HG03095 (cell line): ENCODE data around the gene RAI1.
A peak's percentile ranks its signal among the peaks of the same experiment; 100 is the strongest.
"Not testable (repeated sequence)": the region's sequence is repeated elsewhere in the genome, so short reads cannot be mapped to it uniquely, and the experiment has no call there.

Experiments used
- ATAC-seq: cut with Tn5 transposase; IDR thresholded peaks from one replicate; pipeline ENCODE4 v1.9.1; 2021; ENCODE audit warnings: moderate library complexity; ENCODE audit not compliant: unreplicated experiment

Gene RAI1

DNA sequence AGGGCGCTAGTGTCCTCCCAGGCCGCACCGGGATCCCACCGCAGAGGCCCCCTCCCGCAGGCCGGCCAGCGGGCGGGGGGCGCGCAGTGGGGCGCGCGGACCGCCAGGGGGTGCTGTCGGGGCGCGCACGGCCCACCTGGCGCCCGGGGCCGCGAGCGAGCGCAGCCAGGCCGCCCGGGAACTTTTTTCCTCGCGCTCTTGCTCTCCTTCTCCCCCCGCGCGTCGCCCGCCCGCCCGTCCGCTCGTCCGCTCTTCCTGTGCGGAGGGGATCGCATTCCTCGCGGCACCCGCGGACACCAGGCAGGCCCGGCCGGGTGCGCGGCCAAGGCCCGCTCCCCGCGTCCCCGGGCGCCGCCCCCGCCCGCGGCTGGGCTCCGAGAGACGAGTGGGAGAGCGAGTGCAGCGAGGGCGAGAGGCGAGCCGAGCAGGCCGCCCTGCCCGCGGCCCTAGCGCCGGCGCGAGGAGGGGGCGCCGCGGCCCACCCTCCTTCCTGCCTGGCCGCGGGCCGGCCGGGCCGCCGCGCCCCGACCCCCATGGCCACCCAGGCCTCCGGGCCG is at the start of gene RAI1:
Gene RAI1, plus strand, starts transcription at position 272 of the 557 bp plus-strand sequence. CDS start 111,491 bp downstream, outside the sequence.
- ATAC-seq: peak; percentile 41

DNA sequence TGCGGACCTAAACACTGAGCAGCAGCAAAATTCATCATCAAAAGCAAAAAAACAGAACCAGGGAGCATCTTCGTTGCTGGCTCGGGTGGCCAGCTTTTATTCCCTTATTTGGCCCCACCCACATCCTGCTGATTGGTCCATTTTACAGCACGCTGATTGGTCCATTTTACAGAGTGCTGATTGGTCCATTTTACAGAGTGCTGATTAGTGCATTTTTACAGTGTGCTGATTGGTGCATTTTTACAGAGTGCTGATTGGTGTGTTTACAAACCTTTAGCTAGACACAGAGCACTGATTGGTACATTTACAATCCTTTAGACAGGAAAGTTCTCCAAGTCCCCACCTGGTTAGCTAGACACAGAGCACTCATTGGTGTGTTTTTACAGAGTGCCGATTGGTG is 48.6 kb upstream of the RAI1 start:
- ATAC-seq: not testable (repeated sequence)

DNA sequence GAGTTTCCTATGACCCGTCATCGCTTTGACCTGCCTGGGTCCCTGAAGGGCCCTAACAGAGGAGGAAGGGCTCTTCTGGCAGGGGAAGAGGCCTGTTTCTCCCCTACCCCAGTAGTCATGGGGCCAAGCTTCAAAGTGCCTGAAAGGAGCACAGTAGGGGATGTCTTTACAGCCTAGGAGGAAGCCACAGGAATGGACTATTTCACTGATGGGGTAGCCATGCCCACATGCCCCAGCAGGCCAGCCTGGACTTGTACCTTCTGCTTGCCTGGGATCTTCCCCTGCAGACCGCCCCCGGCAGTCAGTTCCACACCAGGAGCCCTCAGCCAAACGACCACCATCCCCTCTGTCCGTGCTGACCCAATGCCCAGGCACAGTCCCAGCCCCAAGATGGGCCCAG is 47.9 kb upstream of the RAI1 start:
- no peak for ATAC-seq

DNA sequence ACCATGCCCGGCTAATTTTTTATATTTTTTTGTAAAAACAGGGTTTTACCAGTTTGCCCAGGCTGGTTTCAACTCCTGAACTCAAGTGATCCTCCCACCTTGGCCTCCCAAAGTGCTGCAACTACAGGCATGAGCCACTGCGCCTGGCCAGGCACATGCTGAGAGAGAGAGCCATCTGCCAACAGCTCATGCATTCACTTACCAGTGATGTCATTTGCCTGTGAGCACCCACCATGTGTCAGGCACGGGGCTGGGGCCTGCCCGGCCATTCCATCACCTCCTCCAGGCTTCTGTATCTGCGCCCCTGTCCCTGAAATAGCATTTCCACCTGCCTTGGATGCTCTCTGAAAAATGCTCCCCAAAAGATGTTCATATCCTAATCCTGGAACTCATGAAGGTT is 46.1 kb upstream of the RAI1 start:
- no peak for ATAC-seq

GRCh38 chr17:17635537-17636271 is 45.6 kb upstream of the RAI1 start:
- not testable (repeated sequence) for ATAC-seq

GRCh38 chr17:17636272-17636885 is 44.9 kb upstream of the RAI1 start:
- ATAC-seq: no peak

DNA sequence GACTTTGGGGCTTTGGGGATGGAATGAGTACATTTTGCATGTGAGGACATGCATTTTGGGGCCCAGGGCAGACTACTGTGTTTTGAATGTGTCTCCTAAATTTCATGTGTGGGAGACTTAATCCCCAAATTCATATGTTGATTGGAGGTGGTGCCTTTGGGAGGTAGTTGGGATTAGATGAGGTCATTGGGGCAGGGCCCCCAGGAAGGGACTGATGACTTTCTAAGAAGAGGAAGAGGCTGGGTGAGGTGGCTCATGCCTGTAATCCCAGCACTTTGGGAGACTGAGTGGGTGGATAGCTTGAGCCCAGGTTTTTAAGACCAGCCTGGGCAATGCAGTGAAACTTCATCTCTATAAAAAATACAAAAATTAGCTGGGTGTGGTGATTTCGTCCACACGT is 42.8 kb upstream of the RAI1 start:
- ATAC-seq: no peak

- not testable (repeated sequence) for ATAC-seq
Measured at GRCh38 chr17:17639661-17640270, 41.5 kb upstream of the RAI1 start.

GRCh38 chr17:17641621-17642409 is 39.4 kb upstream of the RAI1 start:
- ATAC-seq: no peak

DNA sequence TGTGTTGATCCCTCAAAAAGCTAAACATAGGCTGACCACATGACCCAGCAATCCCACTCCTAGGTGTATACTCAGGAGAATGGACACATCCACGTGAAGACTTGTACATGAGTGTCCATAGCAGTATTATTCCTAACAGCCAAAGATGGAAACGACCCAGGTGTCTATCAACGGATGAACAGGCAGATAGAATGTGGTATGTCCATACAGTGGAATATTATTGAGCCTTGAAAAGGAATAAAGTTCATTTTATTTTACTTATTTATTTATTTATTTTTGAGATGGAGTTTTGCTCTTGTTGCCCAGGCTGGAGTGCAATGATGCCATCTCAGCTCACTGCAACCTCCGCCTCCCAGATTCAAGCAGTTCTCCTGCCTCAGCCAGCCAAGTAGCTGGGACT is 36.1 kb upstream of the RAI1 start:
- ATAC-seq: not testable (repeated sequence)

- ATAC-seq: no peak
Measured at GRCh38 chr17:17645961-17646360, 35.3 kb upstream of the RAI1 start.

- no peak for ATAC-seq
Measured at GRCh38 chr17:17647524-17648178, 33.6 kb upstream of the RAI1 start.

GRCh38 chr17:17648762-17649161 is 32.5 kb upstream of the RAI1 start:
- no peak for ATAC-seq

DNA sequence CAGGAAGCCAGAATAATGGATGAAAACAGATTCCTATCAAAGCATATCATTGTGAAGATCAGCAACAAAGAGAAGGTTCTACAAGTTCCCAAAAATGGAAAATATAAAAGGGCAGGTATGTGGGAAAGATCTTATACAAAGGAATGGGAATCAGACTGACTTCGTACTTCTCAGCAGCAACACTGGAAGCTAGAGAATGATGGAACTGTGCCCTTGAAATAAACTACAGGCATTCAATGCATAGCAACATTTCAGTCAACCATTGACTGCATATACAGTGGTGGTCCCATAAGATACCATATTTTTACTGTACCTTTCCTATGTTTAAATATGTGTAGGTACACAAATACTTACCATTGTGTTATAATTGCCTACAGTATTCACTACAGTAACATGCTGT is 30.3 kb upstream of the RAI1 start:
- ATAC-seq: no peak

DNA sequence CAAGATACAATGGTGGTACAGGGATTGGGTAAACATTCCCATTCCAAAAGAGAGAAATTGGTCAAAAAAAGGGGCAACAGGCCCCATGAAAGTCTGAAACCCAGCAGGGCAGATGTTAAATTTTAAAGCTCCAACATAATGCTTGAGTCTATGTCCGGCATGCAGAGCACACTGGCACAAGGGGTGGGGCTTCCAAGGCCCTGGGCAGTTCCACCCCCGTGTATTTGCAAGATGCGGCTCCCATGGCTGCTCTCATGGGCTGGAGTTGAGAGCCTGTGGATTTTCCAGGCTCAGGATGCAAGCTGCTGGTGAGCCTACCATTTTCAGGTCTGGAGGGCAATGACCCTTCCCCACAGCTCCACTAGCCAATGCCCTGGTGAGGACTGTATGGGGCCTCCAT is 27.9 kb upstream of the RAI1 start:
- ATAC-seq: no peak

DNA sequence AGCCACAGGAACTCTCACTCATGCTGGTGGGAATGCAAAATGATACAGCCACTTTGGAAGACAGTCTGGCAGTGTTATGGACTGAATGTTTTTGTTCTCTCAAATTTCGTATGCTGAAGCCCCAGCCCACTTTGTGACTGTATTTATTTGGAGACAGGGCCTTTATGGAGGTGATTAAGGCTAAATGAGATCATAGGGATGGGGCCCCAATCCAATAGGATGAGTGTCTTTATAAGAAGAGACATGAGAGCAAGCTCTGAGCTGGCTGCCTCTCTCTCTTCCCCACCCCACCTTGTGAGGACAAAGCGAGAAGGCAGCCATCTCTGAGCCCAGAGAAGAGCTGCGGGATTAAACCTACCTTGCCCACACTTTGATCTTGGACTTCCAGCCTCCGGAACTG is 21.9 kb upstream of the RAI1 start:
- no peak for ATAC-seq

DNA sequence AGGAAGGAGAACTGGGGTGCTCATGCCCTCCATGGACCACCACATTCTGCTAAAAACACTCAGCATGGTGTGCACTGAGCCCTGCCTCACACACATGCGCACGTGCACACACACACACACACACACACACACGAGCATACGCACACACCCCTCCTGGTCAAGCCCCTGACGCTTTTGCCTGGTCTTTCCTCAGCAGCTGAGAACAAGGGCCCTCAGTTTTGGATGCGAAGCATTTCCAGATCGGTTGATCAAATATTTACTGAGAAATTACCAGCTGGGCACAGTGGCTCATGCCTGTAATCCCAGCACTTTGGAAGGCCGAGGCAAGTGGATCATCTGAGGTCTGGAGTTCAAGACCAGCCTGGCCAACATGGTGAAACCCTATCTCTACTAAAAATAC is 20.1 kb upstream of the RAI1 start:
- no peak for ATAC-seq

DNA sequence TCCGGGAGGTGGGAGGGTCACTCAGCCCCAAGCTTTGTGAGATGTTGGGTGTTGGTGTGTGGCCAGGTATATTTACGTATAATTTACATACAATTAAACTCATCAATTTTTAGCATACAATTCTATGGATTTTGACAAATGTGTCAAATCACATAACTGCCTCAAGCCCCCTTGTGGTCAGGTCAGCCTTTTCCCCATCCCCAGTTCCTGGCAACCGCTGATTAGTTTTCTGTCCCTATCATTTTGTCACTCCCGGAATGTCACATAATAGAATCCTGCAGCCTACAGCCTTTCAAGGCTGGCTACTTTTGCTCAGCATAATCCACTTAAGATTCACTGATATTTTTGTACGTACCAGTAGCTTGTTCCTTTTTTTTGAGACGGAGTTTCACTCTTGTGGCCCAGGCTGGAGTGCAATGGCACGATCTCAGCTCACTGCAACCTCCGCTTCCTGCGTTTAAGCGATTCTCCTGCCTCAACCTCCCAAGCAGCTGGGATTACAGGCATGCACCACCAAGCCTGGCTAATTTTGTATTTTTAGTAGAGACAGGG is 19.3 kb upstream of the RAI1 start:
- no peak for ATAC-seq

DNA sequence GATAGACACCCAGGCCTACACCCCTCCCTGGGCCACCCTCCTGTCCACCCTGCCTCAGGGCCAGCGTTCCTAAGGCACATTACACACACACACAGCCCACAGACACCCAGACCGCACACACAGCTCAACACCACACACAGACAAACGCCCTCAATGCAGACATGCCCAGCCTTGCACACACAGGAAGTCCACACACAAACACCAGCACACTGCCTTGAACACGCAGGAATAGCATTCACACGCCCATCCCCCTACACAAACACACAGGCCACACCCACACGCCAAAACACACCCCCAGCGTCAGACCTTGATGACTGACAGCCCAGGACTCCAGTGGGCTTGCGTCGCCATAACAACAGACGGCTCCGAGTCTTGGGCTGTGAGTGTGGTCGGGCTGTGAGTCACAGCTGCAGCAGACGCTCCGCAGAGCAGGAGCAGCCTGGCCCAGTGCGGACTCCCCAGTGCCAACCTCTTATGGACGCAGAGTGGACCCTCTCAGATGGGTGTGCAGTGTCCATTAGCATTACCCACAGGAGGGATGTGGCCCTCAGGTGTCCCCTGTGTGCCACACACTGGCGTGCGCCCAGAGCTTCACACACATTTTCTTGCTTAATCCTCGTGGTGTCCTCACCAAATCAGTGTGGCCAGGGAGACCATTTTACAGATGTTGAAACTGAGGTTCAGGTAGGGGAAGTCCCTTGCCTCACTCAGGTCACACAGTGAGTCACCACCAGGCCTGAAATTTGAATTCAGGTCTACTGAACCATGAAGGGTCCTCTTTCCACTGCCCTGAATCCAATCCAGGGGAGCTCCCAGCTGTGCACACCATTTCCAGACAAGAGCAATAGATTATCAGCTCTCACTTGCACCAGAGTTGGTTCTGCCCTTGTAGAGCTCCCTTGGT is 17.8 kb upstream of the RAI1 start:
- ATAC-seq: peak; percentile 81
